Subcutaneous adipose tissue (tissue), 4 donors: ENCODE data around the gene TIMP2. TPM values are rescaled to one million over a fixed set of nuclear protein-coding genes. Genes with fewer than 3 reads are reported as not detected.

Source experiments
- total RNA-seq, 4 donors: library from RNA; depleted of rRNA; stranded (reverse); fragments of >200 nt; gene quantifications; one replicate each; pipeline ENCODE4 v1.1.0, GENCODE V29; 2016
- TF ChIP-seq, protein P1 (sequence below): fragments of 450-650 bp; IDR thresholded peaks from one replicate; pipeline ENCODE4 v1.5.1; 2016; ENCODE audit warnings: low read depth, mild to moderate bottlenecking, control low read depth, antibody characterized with exemption, moderate library complexity

TIMP2 gene
- total RNA-seq, 4 donors from 2014 or later: 123 to 267 (median 233) TPM

DNA sequence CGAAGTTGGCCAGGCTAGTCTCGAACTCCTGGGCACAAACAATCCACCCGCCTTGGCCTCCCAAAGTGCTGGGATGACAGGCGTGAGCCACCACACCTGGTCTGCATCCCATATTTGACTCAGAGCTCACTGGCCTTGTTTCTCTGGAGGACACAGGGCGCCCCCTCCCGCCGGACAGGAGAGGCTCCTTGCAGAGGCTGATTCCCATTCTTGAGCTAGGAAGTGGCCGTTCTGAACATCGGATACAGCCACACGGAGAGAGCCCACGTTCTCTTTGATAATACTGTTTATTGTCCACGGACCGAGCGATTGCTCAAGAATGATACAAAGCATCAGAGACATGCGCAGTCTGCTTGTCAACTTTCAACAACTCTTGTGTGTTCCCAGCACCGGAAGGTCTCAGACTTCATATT, 72.5 kb downstream of the TIMP2 start:
- TF ChIP-seq, protein P1, sequence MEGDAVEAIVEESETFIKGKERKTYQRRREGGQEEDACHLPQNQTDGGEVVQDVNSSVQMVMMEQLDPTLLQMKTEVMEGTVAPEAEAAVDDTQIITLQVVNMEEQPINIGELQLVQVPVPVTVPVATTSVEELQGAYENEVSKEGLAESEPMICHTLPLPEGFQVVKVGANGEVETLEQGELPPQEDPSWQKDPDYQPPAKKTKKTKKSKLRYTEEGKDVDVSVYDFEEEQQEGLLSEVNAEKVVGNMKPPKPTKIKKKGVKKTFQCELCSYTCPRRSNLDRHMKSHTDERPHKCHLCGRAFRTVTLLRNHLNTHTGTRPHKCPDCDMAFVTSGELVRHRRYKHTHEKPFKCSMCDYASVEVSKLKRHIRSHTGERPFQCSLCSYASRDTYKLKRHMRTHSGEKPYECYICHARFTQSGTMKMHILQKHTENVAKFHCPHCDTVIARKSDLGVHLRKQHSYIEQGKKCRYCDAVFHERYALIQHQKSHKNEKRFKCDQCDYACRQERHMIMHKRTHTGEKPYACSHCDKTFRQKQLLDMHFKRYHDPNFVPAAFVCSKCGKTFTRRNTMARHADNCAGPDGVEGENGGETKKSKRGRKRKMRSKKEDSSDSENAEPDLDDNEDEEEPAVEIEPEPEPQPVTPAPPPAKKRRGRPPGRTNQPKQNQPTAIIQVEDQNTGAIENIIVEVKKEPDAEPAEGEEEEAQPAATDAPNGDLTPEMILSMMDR: no peak

DNA sequence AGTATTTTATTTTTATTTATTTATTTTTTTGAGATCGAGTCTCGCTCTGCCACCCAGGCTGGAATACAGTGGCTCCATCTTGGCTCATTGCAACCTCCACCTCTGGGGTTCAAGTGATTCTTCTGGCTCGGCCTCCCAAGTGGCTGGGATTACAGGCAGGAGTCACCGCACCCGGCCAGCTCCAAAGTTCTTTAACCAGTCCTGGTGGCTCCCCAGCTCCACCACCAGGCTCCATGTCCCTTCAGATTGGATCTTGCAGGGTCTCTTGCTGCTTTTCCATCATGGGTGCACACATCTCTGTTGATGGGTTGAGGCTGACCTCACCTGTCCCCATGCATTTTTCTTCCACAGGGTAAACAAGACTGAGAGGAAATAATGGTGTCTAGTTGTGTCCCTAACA, 76.2 kb downstream of the TIMP2 start:
- TF ChIP-seq, protein P1: no peak

DNA sequence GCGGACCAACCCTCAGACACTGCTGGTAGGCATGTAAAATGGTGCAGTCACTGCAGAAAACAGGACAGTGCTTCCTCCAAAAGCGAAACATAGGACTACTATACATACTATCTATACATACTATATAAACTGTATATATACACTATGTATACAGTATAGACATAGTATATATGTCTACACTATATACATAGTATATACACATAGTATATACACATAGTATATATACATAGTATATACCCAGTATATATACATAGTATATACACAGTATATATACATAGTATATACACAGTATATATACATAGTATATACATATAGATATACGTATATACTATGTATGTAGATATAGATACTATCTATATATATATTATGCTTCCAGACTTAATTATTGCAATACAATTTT, 78.1 kb downstream of the TIMP2 start:
- TF ChIP-seq, protein P1: no peak

DNA sequence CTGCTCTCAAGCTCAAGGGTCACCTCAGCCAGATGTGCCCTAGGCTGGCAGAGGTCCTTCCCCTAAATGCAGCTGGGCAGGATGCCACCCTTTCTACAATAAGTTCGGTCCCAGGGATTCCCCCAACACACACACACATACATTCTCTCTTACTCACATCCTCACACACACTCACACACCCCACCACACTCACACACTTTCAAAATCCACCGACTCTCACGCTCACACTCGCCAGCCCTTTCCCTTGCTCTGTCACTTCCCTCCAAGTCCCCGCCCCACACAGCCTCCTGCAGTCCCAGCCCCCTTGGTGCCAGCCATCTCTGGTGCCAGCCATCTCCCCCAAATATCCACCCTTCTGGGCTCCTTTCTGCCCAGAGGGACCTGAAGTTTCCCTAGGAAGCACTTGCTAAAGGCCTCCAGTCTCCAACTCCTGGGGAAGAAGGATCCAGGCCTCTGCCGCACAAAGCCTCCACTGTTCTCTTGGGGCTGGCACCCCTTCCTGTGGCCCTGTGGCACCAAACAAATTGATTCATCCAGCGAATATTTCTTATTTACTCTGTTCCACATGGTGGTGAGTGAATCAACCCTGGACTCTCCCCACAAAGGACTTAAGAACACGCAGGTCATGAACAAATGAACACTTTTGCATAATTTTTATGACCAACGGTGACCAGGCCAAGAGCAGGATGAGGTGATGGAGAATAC, 80.7 kb downstream of the TIMP2 start:
- TF ChIP-seq, protein P1: no peak

DNA sequence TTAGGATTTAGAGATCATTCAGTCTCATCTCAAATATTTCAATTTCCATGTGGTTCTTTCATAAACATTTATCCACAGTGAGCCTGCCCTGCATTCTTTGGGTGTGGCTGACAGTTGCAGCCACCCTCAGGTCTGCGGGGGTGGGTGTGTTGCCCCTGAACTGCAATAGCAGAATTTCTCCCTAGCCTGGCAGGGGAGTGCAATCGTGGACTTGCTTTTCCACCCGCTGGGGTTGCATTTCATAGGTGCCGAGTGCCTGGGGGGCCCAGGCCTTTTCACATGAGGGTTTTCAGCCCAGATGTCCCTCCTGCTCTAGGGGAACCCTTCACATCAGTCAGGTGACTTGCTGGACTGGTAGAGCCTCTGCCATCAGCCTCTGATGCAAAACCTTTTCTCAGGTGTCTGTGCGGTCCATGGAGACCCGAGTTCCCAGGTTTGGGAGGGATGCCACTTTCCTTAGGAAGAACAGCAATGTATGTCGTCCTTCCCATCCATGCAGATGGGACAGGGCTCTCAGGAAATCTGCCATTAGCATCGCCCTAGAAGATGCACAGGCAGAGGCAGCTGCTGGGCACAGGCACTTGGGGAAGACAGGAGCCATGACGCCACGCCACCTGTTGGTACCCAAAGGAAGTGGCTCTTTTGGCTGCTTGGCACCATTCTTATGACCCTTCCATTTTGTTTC, 82.2 kb downstream of the TIMP2 start:
- TF ChIP-seq, protein P1: no peak

DNA sequence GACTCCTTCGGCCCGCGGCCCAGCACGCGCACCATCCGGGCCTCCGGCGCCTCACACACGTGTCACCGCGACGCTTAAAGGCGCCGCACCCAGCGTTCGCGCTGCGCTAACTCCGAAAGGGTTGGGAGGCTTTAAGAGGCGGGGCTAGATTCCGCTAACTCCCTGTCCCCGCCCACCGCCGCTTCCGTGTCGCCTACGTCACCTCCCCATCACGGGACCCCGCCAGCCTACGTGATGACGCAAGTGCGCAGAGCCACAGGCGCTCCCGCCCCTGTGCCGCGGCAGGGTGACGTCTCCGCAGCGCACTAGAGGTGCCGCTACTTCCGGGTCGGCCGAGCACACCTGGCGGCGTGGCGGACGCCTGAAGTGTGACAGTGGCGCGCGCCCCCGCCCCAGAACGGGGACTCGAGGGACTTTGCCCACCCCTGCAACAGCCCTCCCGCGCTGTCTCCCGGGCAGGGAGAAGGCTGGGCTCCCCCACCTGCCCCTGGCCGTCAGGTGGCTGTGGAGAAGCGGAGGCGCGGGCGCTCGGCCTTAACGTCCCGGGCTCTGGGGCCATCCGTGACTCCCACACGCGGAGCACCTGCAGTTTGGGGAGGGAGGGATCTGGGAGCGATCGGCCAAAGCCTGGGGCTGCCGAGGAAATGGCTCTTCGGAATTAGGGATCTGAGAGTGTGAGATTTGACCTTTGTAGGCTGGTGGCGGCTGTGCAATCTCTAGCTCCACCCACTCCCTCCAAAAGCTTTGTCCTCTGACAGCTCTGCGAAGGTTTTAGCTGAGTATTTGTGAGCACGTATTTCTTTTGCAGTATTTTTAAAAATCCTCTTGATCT, 84.2 kb downstream of the TIMP2 start, which contains the start of gene USP36:
TSS of gene USP36 (minus strand) at position 35 of the 832 bp plus-strand sequence. CDS start 4,451 bp downstream, outside the sequence.
- TF ChIP-seq, protein P1: no peak

DNA sequence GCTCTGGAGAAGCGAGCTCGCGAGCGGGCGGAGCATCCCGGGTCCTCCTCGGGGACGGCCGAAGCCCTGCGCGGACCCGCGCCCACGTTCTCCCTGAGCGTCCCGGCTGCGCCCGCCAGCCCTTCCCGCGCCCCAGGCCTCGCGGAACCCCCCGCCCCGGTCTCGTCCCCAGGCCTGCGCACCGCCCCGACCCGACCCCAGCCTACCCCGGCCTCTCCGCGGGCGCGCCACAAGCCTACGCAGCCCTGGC, 84.7 kb downstream of the TIMP2 start:
- TF ChIP-seq, protein P1: no peak
